ENCODE measurements around the gene FLT4. TPM values are rescaled to one million over a fixed set of nuclear protein-coding genes. Genes with fewer than 3 reads are reported as not detected.
A peak's percentile ranks its signal among the peaks of the same experiment; 100 is the strongest.

Gene FLT4
- total RNA-seq, result 1 to 10 TPM; 6.9 to 7.9 TPM
- 5.0 TPM for polyA plus RNA-seq (2013, experiment 1 of 2)
- 5.1 TPM for polyA plus RNA-seq (2013, experiment 2 of 2)
- long read RNA-seq, experiment 1, partial matches to known transcripts, result 3 of 4 reads
- long read RNA-seq, experiment 1, other reads (novel, unspliced or antisense), result 1 of 4 reads
- long read RNA-seq, experiment 2, full-length matches to known transcripts, result 4 of 23 reads
- long read RNA-seq, experiment 2, partial matches to known transcripts, result 15 of 23 reads
- long read RNA-seq, experiment 2, other reads (novel, unspliced or antisense), result 4 of 23 reads
- long read RNA-seq, experiment 3, partial matches to known transcripts, result 11 of 22 reads
- long read RNA-seq, experiment 3, other reads (novel, unspliced or antisense), result 11 of 22 reads
- long read RNA-seq, experiment 4, partial matches to known transcripts, result 3 of 3 reads
- long read RNA-seq, experiment 4, other reads (novel, unspliced or antisense), result 0 of 3 reads

DNA sequence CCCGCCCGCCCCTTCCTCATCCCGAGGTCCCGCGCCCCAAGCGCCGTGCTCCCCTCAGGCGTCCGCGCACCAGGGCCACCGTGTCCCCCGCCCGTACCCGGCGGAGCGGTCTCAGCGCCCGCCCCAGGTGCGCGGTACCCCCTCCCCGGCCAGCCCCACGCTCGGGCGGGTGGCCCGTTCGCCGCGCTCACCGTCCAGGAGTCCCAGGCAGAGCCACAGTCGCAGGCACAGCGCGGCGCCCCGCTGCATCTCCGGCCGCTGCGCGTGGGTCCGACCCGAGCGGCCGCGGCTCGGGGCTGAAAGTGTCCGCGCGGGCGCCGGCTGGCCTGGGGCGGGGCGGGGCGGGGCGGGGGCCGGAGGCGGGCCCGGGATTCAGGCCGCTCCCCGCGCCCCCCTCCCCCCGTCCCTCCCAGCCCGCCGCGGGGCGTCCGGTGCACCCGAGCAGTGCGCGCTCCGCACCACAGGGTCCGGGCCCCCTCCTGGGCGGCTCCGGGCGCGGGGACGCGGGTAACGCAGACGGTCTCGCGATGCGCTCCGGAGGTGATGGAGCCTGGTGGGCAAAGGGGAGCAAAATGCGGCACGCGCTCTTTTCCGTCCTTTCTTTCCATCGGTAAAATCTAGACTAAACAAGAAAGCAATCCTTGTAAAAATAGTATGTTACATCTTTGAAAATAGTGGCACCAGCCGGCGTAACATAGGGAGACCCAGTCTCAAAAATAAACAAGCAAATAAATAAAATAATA lies at the start of gene FLT4:
TSS of gene FLT4 (minus strand) at position 304 of the 743 bp plus-strand sequence. CDS start at position 249, 55 bp downstream.
- Histone ChIP-seq H3K27ac (ENCODE audit: low read depth, low read length) (no peak within 1 kb of the TSS), H3K4me1 (ENCODE audit: control insufficient read depth, insufficient read depth, low read length) (no peaks in the 10 kb centered on the region), H3K27me3 (ENCODE audit: control insufficient read depth, insufficient read depth, low read length, poor library complexity, severe bottlenecking) (peaks cover 71% of the 10 kb centered on the region), H3K4me3 (ENCODE audit: low read length) (peak within 1 kb of the TSS; percentile 62), H3K36me3 (ENCODE audit: control insufficient read depth, insufficient read depth, low read length) (no peaks in the 10 kb centered on the region), H3K9me3 (ENCODE audit: control insufficient read depth, low read length) (no peaks in the 10 kb centered on the region), H3K9ac (ENCODE audit: extremely low read depth, low read length, poor library complexity, severe bottlenecking) (no peak within 1 kb of the TSS)
- H3K9me3 Mint-ChIP-seq, result no peaks in the 10 kb centered on the region
- H3K4me1 Mint-ChIP-seq, result peaks cover 4% of the 10 kb centered on the region
- no peak for TF ChIP-seq CTCF (conservative IDR thresholded peaks at IDR 0.05)
- H3K27ac Mint-ChIP-seq, result no peak within 1 kb of the TSS
- H3K4me3 Mint-ChIP-seq, result peak within 1 kb of the TSS; percentile 53
- peaks cover 77% of the 10 kb centered on the region for H3K27me3 Mint-ChIP-seq (ENCODE audit: insufficient read depth)
- peak; percentile 69 for DNase-seq
- no peaks in the 10 kb centered on the region for H3K36me3 Mint-ChIP-seq (ENCODE audit: low read depth)
- 1% methylated on average over 88 of the region's 89 CpGs; no CpG with 5 or more reads in 1 of the 2 experiments for WGBS, 2 experiments (ENCODE audit: insufficient coverage in 1 of 2, insufficient read length in 1 of 2)

DNA sequence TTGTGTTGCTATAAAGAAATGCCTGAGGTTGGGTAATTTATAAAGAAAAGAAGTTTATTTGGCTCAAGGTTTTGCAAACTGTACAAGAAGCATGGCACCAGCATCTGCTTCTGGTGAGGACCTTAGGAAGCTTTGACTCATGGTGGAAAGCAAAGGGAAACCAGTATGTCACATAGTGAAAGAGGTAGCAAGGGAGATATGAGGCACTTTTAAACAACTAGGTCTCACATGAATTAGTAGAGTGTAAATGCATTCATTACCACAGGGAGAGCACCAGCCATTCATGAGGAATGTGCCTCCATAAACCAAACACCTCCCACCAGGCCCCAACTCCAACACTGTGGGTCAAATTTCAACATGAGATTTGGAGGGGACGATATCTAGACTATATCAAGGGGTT lies 49.6 kb upstream of the FLT4 start:
- WGBS, 2 experiments (ENCODE audit: insufficient coverage in 1 of 2, insufficient read length in 1 of 2), result no CpG with 5 or more reads among the region's 1 CpG

More for the DNA sequence above, 49.6 kb upstream of the FLT4 start:
- no peak overlapping the region for H3K9ac ChIP-seq (ENCODE audit: extremely low read depth, low read length, poor library complexity, severe bottlenecking)
- no peak overlapping the region for H3K27ac Mint-ChIP-seq
- no peak for TF ChIP-seq CTCF (conservative IDR thresholded peaks at IDR 0.05)
- H3K27me3 ChIP-seq (ENCODE audit: control insufficient read depth, insufficient read depth, low read length, poor library complexity, severe bottlenecking), result no peaks in the 10 kb centered on the region
- peaks cover 15% of the 10 kb centered on the region for H3K9me3 ChIP-seq (ENCODE audit: control insufficient read depth, low read length)
- H3K4me3 ChIP-seq (ENCODE audit: low read length), result no peak overlapping the region
- no peak overlapping the region for H3K4me3 Mint-ChIP-seq
- H3K36me3 ChIP-seq (ENCODE audit: control insufficient read depth, insufficient read depth, low read length), result no peaks in the 10 kb centered on the region
- peaks cover 40% of the 10 kb centered on the region for H3K9me3 Mint-ChIP-seq
- H3K36me3 Mint-ChIP-seq (ENCODE audit: low read depth), result no peaks in the 10 kb centered on the region
- H3K27me3 Mint-ChIP-seq (ENCODE audit: insufficient read depth), result peaks cover 22% of the 10 kb centered on the region
- no peak overlapping the region for H3K27ac ChIP-seq (ENCODE audit: low read depth, low read length)
- H3K4me1 Mint-ChIP-seq, result no peaks in the 10 kb centered on the region
- H3K4me1 ChIP-seq (ENCODE audit: control insufficient read depth, insufficient read depth, low read length), result peaks cover under 1% of the 10 kb centered on the region
- no peak for DNase-seq
